ENCODE measurements around the gene DDX31.

DNA sequence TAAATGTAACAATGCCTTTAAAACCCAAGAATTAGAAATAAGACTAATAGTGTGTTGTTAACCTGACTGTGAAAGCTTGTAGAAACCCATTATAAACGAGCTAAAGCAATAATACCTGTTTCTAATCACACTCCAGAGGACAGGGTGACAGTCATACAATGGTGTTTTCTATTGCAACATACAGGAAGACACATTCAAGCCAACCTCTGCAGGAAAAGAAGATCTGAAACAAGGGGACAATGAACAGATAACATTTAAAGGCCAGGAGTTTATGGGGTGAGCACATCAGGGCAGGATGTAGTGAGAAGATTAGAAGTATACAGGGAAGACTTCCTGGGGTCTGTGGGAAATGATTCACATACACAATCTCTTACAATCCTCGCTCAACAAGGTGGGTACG is 73.6 kb downstream of the DDX31 start:
- no peak for TF ChIP-seq GATA2 (IDR thresholded peaks at IDR 0.05; ENCODE audit: low read depth, low read length)
- no peak for TF ChIP-seq GATA3 (IDR thresholded peaks at IDR 0.05; ENCODE audit: low read depth, low read length)
